ENCODE results near the gene CTNNBIP1.
"Not testable (repeated sequence)": the region's sequence is repeated elsewhere in the genome, so short reads cannot be mapped to it uniquely, and the experiment has no call there.

CTNNBIP1 gene, protein sequence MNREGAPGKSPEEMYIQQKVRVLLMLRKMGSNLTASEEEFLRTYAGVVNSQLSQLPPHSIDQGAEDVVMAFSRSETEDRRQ
- total RNA-seq: 4.1 to 13.4 (median 10.5) reads per million in 9 experiments

DNA sequence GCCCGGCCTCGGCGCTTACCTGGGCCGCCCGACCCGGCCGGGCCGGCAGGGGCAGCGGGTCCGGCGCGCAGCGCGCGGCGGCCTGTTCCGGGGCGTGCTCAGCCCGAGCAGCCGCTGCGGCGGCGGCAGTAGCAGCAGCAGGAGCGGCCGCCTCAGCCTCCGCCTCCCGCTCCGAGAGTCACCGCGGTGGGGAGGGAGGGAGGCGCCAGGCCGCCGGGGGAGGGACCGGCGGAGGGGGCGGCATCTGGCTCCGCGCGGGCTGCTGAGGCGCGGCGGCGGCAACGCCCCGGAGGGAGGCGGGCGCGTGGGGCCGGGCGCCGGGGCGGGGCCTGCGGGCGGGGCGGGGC, at the start of gene CTNNBIP1:
TSS of gene CTNNBIP1 (minus strand) at position 194 of the 347 bp plus-strand sequence. CDS start 38,205 bp downstream, outside the sequence.
- H3K27me3 Mint-ChIP-seq: no peaks in the 10 kb centered on the region
- peak within 1 kb of the TSS; percentile 91 to 93 for H3K27ac Mint-ChIP-seq
- H3K4me1 Mint-ChIP-seq (ENCODE audit: low read depth in 2 of 2): peaks cover 32 to 36% of the 10 kb centered on the region in 2 donors
- peaks cover 9% of the 10 kb centered on the region for H3K36me3 Mint-ChIP-seq (ENCODE audit: insufficient read depth)
- peak within 1 kb of the TSS; percentile 92 to 98 for H3K4me3 Mint-ChIP-seq
- no peaks in the 10 kb centered on the region for H3K9me3 Mint-ChIP-seq
- ATAC-seq (replicated peaks): peak; percentile 75
- no peak for DNase-seq

DNA sequence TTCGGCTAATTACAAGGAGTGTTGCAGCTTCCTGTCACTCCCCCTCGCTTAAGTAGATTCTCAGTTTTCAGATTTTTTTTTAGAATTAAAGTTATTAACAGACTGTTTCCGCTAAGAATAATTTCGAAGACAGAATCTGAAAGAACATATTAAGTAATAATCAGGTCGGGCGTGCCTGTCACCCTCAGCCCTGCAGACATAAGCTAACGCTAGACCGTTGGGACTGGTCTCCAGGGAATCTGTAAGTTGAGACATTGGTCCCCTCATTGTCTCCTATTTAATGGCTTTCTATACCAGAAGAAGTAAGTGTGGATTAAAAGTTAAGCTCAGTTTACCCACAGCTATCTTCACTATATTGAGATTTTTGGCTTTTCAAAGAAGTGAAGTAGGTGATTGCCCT, 47.7 kb upstream of the CTNNBIP1 start:
- H3K9me3 Mint-ChIP-seq: no peaks in the 10 kb centered on the region
- no peaks in the 10 kb centered on the region for H3K4me1 Mint-ChIP-seq (ENCODE audit: low read depth in 2 of 2)
- no peak overlapping the region for H3K27ac Mint-ChIP-seq
- H3K27me3 Mint-ChIP-seq: no peaks in the 10 kb centered on the region
- no peak overlapping the region for H3K4me3 Mint-ChIP-seq
- DNase-seq (no peak), ATAC-seq (replicated peaks) (no peak)
- peaks cover 5% of the 10 kb centered on the region for H3K36me3 Mint-ChIP-seq (ENCODE audit: insufficient read depth)

DNA sequence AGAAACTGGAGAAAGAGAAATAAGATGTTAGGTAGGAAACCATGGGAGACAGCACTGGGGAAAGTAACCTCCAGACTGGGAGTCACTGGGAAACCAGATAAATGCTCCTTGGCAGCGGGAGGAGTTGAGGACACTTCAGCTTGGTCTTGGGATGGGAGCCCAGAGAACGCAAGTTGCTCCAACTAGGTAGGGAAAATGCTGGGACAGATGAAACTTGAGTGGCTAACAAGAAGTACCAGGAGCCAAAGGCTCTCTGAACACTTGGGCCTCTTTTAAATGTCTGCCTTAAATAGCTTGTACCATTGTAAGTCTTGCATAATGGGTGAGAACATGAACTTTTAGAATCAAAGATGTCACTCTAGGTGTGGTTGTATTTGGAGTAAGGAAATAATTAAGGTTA, 36.2 kb upstream of the CTNNBIP1 start:
- no peak for DNase-seq
- Mint-ChIP-seq H3K36me3 (ENCODE audit: insufficient read depth) (peaks cover 15% of the 10 kb centered on the region), H3K27me3 (no peaks in the 10 kb centered on the region), H3K4me1 (ENCODE audit: low read depth in 2 of 2) (peaks cover 11 to 23% of the 10 kb centered on the region in 2 donors), H3K27ac (peak overlapping the region in 1 of 2 donors; percentile 55), H3K9me3 (no peaks in the 10 kb centered on the region), H3K4me3 (no peak overlapping the region)
- no peak for ATAC-seq (replicated peaks)

DNA sequence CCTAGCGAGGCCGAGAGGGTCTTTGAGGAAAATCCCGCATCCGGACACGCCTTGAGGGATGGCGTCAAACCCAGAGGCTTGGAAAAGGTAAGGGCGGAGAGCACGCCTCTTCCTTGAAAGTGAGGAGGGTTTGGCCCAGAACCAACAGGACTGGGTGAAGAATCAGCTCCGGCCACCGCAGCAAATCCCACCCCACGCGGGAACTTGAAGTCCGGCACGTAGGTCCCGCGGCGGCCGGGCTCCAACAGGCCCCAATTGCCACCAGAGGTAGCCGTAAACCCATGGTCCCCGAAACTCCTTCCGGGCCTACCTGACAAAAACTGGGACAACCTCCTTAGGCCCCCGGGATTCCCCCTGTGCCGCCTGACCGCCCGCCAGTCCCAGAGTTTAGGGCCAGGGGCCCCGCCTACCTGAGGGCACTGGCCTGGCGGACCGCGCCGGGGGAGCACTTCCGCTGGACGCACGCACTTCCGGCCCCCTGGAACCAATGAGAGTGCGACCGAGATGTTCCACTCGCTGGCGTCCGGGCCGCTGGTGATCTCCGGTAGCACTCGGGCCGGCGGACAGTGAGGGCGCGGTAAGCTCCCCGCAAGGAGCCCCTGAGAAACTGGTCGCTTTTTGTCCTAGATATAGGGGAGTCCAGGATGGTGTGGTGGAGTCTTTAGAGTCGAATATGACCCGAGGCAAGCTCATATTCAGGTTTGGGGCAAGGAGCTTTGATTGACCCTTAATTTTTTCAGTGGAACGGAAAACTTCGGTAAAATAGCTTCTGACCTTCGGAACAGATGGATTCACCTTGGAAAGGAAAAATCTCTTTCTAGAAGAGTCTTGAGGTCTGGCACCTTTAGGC, 33.1 kb upstream of the CTNNBIP1 start, which contains the start of the genes LZIC and NMNAT1:
TSS of gene LZIC (minus strand) at position 453 of the 850 bp plus-strand sequence. CDS start 6,772 bp downstream, outside the sequence.
TSS of gene NMNAT1 (plus strand) at position 537 of the 850 bp plus-strand sequence. CDS start 28,599 bp downstream, outside the sequence.
- peak; percentile 96 for ATAC-seq (replicated peaks)
- peak; percentile 85 to 87 (median 86) for DNase-seq
- peak within 1 kb of the TSS; percentile 96 to 98 for H3K27ac Mint-ChIP-seq
- peaks cover 27% of the 10 kb centered on the region for H3K36me3 Mint-ChIP-seq (ENCODE audit: insufficient read depth)
- H3K4me1 Mint-ChIP-seq (ENCODE audit: low read depth in 2 of 2): peaks cover 10 to 16% of the 10 kb centered on the region in 2 donors
- no peaks in the 10 kb centered on the region for H3K27me3 Mint-ChIP-seq
- H3K4me3 Mint-ChIP-seq: peak within 1 kb of the TSS; percentile 92 to 98
- H3K9me3 Mint-ChIP-seq: no peaks in the 10 kb centered on the region

DNA sequence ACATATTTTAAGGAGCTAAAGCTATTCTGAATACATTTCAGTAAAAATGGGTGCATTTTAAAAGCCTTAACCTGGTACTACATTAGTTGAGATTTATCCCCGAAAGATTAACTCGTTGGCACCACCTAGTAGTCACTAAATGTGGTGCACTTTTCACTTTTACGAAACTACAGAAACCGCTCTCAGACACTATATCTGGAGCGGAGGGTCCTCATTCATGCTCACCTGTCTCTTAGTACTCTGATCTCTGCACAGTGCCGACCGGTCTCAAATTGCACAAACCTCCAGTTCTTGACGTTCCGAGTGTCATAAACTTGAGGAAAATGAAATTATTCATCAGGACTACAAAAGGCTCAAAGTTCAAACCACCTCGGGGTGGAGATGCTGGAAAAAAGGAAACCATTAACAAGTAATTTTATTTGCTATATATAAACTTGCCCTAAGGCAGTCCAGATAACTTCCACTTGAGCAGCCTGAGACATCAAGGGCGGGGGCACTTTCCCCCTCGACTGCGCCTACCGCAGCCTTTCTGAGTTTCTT, 32.4 kb upstream of the CTNNBIP1 start:
- Mint-ChIP-seq H3K4me1 (ENCODE audit: low read depth in 2 of 2) (peaks cover 12 to 16% of the 10 kb centered on the region in 2 donors), H3K27ac (peak overlapping the region; percentile 96 to 98), H3K36me3 (ENCODE audit: insufficient read depth) (peaks cover 33% of the 10 kb centered on the region), H3K9me3 (no peaks in the 10 kb centered on the region), H3K27me3 (no peaks in the 10 kb centered on the region), H3K4me3 (peak overlapping the region; percentile 92 to 98)
- DNase-seq (peak; percentile 4 to 14 (median 11)), ATAC-seq (replicated peaks) (peak; percentile 34)

DNA sequence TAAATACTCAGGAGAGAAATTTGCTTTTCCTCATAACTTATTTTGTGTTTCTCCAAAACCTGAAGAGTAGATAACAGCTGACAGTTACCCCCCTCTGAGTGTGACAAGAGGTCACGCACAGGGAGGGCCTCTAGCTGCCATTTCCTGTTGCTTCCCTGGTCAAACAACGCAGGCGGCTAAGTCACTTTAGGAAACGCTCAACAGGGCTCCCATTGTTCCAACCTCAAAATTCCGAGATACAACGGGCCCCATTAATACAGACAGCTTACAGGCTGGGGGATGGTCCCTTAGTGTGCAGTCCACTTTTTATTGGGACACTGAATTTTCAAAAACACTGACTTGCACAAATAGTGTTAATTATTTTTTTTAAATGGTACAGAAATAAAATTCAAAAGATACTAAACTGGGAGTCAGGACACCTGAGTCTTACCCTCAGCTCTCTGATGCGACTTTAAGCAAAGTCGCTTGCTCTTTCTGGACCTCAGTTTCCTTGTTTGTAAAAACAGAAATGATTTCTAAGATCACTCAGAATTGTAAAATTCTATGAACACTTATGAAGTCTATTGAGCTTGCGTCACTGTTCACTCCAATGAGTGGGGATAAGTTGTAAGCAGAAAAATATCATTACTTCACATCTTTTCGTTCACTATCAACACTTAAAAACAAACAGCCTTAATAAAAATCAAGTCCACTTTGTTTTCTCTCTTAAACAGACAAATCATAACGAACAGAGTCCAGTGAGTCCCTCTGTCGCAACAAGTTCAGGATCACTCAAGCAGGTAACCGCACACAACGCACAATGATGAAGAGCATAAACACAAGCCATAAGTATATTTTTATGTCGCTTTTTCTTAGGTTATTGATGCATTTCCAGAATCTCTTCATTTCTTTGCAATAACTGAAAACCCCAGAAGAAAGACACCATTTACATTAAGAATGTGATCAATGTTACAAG, 19.6 kb upstream of the CTNNBIP1 start:
- no peaks in the 10 kb centered on the region for H3K27me3 Mint-ChIP-seq
- H3K27ac Mint-ChIP-seq: no peak overlapping the region
- H3K9me3 Mint-ChIP-seq: no peaks in the 10 kb centered on the region
- ATAC-seq (replicated peaks) (no peak), DNase-seq (no peak)
- H3K4me1 Mint-ChIP-seq (ENCODE audit: low read depth in 2 of 2): no peaks in the 10 kb centered on the region
- H3K36me3 Mint-ChIP-seq (ENCODE audit: insufficient read depth): peaks cover 73% of the 10 kb centered on the region
- H3K4me3 Mint-ChIP-seq: no peak overlapping the region

DNA sequence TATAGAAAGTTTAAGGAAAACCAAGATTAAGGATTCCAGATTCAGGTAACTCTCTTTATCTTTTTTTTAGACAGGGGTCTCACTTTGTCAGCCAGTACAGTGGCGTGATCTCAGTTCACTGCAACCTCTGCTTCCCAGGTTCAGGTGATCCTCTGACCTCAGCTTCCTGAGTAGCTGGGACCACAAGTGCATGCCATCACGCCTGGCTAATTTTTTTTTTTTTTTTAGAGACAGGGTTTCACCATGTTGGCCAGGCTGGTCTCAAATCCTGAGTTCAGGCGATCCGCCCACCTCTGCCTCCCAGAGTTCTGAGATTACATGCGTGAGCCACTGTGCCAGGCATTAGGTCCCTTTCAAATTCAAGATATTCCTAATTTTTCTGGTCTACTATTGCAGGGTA, 17.2 kb upstream of the CTNNBIP1 start:
- Mint-ChIP-seq H3K27me3 (no peaks in the 10 kb centered on the region), H3K4me3 (no peak overlapping the region), H3K9me3 (no peaks in the 10 kb centered on the region), H3K36me3 (ENCODE audit: insufficient read depth) (peaks cover 50% of the 10 kb centered on the region), H3K4me1 (ENCODE audit: low read depth in 2 of 2) (no peaks in the 10 kb centered on the region), H3K27ac (no peak overlapping the region)
- DNase-seq: no peak
- ATAC-seq (replicated peaks): no peak

DNA sequence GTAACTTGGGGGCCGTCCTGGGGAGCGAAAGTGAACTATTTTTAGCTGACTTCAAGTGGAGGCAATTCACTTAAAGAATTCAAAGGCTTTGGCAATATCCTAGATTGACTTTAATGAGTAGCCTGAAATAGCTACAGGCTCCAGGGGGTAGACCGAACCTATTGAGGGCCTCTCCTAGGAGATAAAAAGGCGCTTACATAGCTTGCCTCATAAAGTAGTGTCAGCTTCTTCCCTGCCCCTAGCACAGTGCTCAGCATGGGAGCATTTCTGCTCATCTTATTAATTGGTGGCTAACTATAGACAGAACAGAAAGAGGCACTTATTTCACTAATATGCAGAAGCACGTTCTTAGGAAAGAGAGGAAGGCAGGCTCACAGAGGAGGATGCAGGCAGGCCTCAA, 12.3 kb upstream of the CTNNBIP1 start:
- Mint-ChIP-seq H3K27me3 (no peaks in the 10 kb centered on the region), H3K4me3 (no peak overlapping the region), H3K36me3 (ENCODE audit: insufficient read depth) (peaks cover 5% of the 10 kb centered on the region), H3K4me1 (ENCODE audit: low read depth in 2 of 2) (no peaks in the 10 kb centered on the region), H3K27ac (no peak overlapping the region), H3K9me3 (no peaks in the 10 kb centered on the region)
- ATAC-seq (replicated peaks): no peak
- DNase-seq: no peak

DNA sequence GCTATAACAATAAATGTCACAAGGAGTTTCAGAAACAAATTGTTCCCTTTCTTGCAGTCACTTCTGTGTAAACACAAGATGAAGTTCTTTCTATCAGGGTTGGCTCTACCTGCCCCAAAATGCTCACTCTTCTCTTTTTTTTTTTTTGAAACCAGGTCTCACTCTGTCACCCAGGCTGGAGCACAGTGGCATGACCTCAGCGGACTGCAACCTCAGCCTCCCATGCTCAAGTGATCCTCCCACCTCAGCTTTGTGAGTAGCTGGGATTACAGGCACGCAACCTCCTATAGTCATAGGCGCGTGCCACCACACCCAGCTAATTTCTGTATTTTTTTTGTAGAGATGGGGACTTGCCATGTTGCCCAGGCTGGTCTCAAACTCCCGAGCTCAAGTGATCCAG, 10.5 kb upstream of the CTNNBIP1 start:
- no peak for ATAC-seq (replicated peaks)
- Mint-ChIP-seq H3K27ac (peak overlapping the region in 1 of 2 donors; percentile 38), H3K9me3 (no peaks in the 10 kb centered on the region)

DNA sequence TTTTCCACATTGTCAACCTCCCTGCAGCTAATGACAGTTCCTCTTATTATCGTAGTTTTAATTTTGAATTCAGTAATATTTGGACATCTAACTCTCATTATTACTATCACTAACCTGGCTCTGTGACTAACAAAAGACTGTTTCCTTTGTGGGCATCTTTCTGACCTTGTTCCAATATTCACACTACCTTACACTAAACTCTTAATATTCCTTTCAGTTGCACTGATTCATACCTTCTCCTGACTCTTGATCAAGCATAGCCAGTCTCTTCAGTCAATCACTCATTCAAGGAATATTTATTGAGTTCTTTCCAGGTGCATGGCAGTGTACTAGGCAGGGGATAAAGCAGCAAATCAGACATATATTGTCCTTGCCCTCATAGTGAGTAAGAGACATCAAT, 7.8 kb upstream of the CTNNBIP1 start:
- Mint-ChIP-seq H3K27me3 (no peaks in the 10 kb centered on the region), H3K36me3 (ENCODE audit: insufficient read depth) (no peaks in the 10 kb centered on the region), H3K27ac (no peak overlapping the region), H3K4me3 (no peak overlapping the region), H3K4me1 (ENCODE audit: low read depth in 2 of 2) (no peaks in the 10 kb centered on the region), H3K9me3 (no peaks in the 10 kb centered on the region)
- DNase-seq: no peak
- ATAC-seq (replicated peaks): no peak

More for the DNA sequence above, 10.5 kb upstream of the CTNNBIP1 start:
- Mint-ChIP-seq H3K4me3 (no peak overlapping the region), H3K4me1 (ENCODE audit: low read depth in 2 of 2) (no peaks in the 10 kb centered on the region), H3K36me3 (ENCODE audit: insufficient read depth) (no peaks in the 10 kb centered on the region), H3K27me3 (no peaks in the 10 kb centered on the region)
- DNase-seq: no peak

DNA sequence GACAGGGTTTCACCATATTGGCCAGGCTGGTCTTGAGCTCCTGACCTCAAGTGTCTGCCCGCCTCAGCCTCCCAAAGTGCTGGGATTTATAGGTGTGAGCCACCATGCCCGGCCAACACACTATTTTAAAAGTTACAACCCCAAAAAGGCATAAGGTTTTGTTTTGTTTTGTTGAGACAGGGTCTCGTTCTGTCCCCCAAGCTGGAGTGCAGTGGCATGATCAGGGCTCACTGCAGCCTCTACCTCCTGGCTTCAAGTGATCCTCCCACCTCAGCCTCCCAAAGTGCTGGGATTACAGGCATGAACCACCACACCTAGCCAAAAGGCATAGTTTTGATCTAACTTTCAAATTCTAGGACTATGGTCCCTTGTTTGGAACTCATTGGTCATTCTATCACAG, 7.4 kb upstream of the CTNNBIP1 start:
- H3K36me3 Mint-ChIP-seq (ENCODE audit: insufficient read depth); ATAC-seq (replicated peaks); H3K27me3 Mint-ChIP-seq; H3K9me3 Mint-ChIP-seq; H3K4me1 Mint-ChIP-seq (ENCODE audit: low read depth in 2 of 2); H3K4me3 Mint-ChIP-seq; DNase-seq; H3K27ac Mint-ChIP-seq: not testable (repeated sequence)

DNA sequence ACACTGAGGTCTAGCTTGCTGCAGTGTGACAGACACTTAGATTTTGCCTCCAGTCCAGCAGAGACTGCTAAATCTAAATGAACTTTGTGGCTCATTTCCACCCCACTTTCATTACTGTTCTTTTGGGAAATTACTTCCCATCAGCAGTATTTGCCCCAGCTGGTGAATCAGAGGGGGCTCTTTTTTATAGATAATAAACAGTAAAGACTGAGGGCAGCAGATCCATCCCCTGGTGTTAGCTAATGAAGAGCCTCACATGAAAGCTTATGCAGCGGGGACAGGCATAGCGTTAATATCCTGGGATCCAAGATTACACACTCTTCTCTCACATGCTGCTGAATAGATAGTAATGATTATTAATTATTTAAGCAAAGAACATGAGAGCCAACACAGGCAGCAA, 6.4 kb upstream of the CTNNBIP1 start:
- Mint-ChIP-seq H3K4me3 (no peak overlapping the region), H3K9me3 (no peaks in the 10 kb centered on the region), H3K27me3 (no peaks in the 10 kb centered on the region), H3K4me1 (ENCODE audit: low read depth in 2 of 2) (peaks cover 5 to 7% of the 10 kb centered on the region in 2 donors), H3K36me3 (ENCODE audit: insufficient read depth) (no peaks in the 10 kb centered on the region), H3K27ac (no peak overlapping the region)
- DNase-seq (no peak), ATAC-seq (replicated peaks) (no peak)

DNA sequence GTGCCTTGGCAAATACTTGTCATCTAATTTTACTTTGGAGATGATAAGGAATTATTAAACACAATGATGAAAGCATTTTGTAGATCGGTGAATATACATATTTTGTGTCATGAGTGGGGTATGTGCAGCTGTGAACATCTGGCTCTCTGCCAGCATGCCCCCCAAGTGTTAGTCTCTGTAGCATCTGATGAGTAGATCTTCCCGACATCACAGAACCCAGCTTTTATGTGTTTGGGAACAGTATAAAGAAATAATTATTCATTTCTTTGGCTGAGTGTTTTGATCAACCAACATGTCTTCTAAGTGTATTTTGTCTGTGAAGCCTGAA, 4.5 kb upstream of the CTNNBIP1 start:
- no peak overlapping the region for H3K27ac Mint-ChIP-seq
- H3K4me1 Mint-ChIP-seq (ENCODE audit: low read depth in 2 of 2): peaks cover 13 to 14% of the 10 kb centered on the region in 2 donors
- peaks cover 6% of the 10 kb centered on the region for H3K36me3 Mint-ChIP-seq (ENCODE audit: insufficient read depth)
- H3K27me3 Mint-ChIP-seq: no peaks in the 10 kb centered on the region
- no peak for DNase-seq
- no peak overlapping the region for H3K4me3 Mint-ChIP-seq
- H3K9me3 Mint-ChIP-seq: no peaks in the 10 kb centered on the region
- ATAC-seq (replicated peaks): no peak
